ENCODE measurements around the gene ANKRD11.
"Not testable (repeated sequence)": the region's sequence is repeated elsewhere in the genome, so short reads cannot be mapped to it uniquely, and the experiment has no call there.

Gene ANKRD11

DNA sequence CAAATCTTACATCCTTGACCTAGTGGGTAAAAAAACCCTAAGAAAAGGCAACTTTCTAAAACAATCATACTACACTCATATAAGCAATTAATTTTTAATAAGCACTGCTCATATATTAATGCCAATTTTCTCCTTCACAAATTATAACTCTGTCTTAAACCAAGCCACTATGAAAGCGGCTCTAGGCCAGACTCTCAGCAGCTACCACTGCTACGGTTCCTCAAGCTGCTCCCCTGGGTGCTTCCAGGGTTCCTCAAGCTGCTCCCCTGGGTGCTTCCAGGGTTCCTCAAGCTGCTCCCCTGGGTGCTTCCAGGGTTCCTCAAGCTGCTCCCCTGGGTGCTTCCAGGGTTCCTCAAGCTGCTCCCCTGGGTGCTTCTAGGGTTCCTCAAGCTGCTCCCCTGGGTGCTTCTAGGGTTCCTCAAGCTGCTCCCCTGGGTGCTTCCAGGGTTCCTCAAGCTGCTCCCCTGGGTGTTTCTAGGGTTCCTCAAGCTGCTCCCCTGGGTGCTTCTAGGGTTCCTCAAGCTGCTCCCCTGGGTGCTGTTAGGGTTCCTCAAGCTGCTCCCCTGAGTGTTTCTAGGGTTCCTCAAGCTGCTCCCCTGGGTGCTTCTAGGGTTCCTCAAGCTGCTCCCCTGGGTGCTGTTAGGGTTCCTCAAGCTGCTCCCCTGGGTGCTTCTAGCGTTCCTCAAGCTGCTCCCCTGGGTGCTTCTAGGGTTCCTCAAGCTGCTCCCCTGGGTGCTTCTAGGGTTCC, 35.8 kb downstream of the ANKRD11 start:
- H3K27ac Mint-ChIP-seq = peak overlapping the region; percentile 80
- peaks cover 68% of the 10 kb centered on the region for H3K4me1 Mint-ChIP-seq
- H3K4me3 Mint-ChIP-seq = peak overlapping the region; percentile 55
- not testable (repeated sequence) for ATAC-seq; H3K9me3 Mint-ChIP-seq; DNase-seq (ENCODE audit: low spot score in 2 of 2)
- H3K36me3 Mint-ChIP-seq = peaks cover 30% of the 10 kb centered on the region

- peaks cover 70% of the 10 kb centered on the region for H3K4me1 Mint-ChIP-seq
- peak overlapping the region; percentile 80 for H3K27ac Mint-ChIP-seq
- H3K4me3 Mint-ChIP-seq = peak overlapping the region; percentile 55
- DNase-seq (ENCODE audit: low spot score in 2 of 2) (no peak), ATAC-seq (peak; percentile 68)
- peaks cover 26% of the 10 kb centered on the region for H3K36me3 Mint-ChIP-seq
- no peaks in the 10 kb centered on the region for H3K9me3 Mint-ChIP-seq
Measured at GRCh38 chr16:89453501-89454321, 36.6 kb downstream of the ANKRD11 start.

- ATAC-seq = no peak
Measured at GRCh38 chr16:89452925-89453324, 37.4 kb downstream of the ANKRD11 start.

GRCh38 chr16:89452241-89452640, 38.1 kb downstream of the ANKRD11 start:
- peaks cover 78% of the 10 kb centered on the region for H3K4me1 Mint-ChIP-seq
- H3K4me3 Mint-ChIP-seq = no peak overlapping the region
- H3K9me3 Mint-ChIP-seq = no peaks in the 10 kb centered on the region
- peak; percentile 64 for ATAC-seq
- DNase-seq (ENCODE audit: low spot score in 2 of 2) = no peak
- peaks cover 21% of the 10 kb centered on the region for H3K36me3 Mint-ChIP-seq
- no peak overlapping the region for H3K27ac Mint-ChIP-seq

More at GRCh38 chr16:89452925-89453324, 37.4 kb downstream of the ANKRD11 start:
- Mint-ChIP-seq H3K9me3 (no peaks in the 10 kb centered on the region), H3K4me1 (peaks cover 73% of the 10 kb centered on the region), H3K4me3 (peak overlapping the region; percentile 55), H3K36me3 (peaks cover 21% of the 10 kb centered on the region), H3K27ac (peak overlapping the region; percentile 80)
- DNase-seq (ENCODE audit: low spot score in 2 of 2) = no peak

DNA sequence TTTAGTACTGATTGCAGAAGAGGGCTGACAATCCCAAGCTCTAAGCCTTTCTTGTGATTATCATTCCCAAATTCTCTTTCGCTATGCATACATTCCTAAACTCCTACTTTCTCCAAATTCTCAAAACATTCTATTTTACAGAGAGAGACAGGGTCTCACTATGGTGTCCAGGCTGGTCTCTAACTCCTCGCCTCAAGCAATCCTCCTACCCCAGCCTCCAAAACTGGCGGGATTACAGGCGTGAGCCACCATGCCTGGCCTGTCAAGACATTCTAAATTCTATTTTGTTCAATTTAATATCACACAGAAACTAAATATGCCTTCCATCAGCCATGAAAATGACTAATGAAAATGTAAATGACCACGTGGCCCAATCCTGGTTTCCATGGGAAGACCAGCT, 39.8 kb downstream of the ANKRD11 start:
- peaks cover 80% of the 10 kb centered on the region for H3K4me1 Mint-ChIP-seq
- DNase-seq (ENCODE audit: low spot score in 2 of 2) = no peak
- no peak for ATAC-seq
- H3K36me3 Mint-ChIP-seq = peaks cover 10% of the 10 kb centered on the region
- H3K9me3 Mint-ChIP-seq = no peaks in the 10 kb centered on the region
- H3K4me3 Mint-ChIP-seq = no peak overlapping the region
- peak overlapping the region; percentile 1 for H3K27ac Mint-ChIP-seq

- no peaks in the 10 kb centered on the region for H3K9me3 Mint-ChIP-seq
- peaks cover 82% of the 10 kb centered on the region for H3K4me1 Mint-ChIP-seq
- peaks cover 10% of the 10 kb centered on the region for H3K36me3 Mint-ChIP-seq
- peak overlapping the region; percentile 1 for H3K27ac Mint-ChIP-seq
- DNase-seq (ENCODE audit: low spot score in 2 of 2) (no peak), ATAC-seq (peak; percentile 57)
- H3K4me3 Mint-ChIP-seq = no peak overlapping the region
Measured at GRCh38 chr16:89449726-89450335, 40.5 kb downstream of the ANKRD11 start.

- peaks cover 5% of the 10 kb centered on the region for H3K36me3 Mint-ChIP-seq
- no peak overlapping the region for H3K27ac Mint-ChIP-seq
- no peak for ATAC-seq
Measured at GRCh38 chr16:89448656-89449055, 41.7 kb downstream of the ANKRD11 start.

DNA sequence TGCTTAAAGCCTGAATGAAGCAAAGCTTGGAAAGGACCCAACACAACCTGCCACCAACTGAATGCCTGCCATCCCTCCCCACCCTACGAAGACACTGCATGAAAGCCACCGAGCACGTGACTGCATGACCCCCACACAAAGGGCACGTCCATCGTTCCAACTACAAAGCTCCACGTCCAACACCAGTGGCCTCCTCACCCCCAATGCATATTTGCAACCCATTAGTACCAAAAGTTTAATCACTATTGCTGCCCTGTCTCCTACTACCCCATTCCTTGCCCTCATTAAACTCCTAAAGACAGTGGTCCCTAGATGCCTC, 43.4 kb downstream of the ANKRD11 start:
- no peak for DNase-seq (ENCODE audit: low spot score in 2 of 2)
- ATAC-seq = no peak
- peak overlapping the region; percentile 66 for H3K4me3 Mint-ChIP-seq
- H3K36me3 Mint-ChIP-seq = peaks cover 12% of the 10 kb centered on the region
- H3K9me3 Mint-ChIP-seq = no peaks in the 10 kb centered on the region
- peaks cover 84% of the 10 kb centered on the region for H3K4me1 Mint-ChIP-seq
- peak overlapping the region; percentile 87 for H3K27ac Mint-ChIP-seq

More at GRCh38 chr16:89448656-89449055, 41.7 kb downstream of the ANKRD11 start:
- H3K9me3 Mint-ChIP-seq = no peaks in the 10 kb centered on the region
- peaks cover 83% of the 10 kb centered on the region for H3K4me1 Mint-ChIP-seq
- no peak overlapping the region for H3K4me3 Mint-ChIP-seq
- DNase-seq (ENCODE audit: low spot score in 2 of 2) = no peak

- Mint-ChIP-seq H3K9me3 (no peaks in the 10 kb centered on the region), H3K27ac (peak overlapping the region; percentile 87), H3K36me3 (peaks cover 14% of the 10 kb centered on the region), H3K4me1 (peaks cover 90% of the 10 kb centered on the region), H3K4me3 (peak overlapping the region; percentile 66)
- ATAC-seq (peak; percentile 85), DNase-seq (ENCODE audit: low spot score in 2 of 2) (peak; percentile 24 to 64)
Measured at GRCh38 chr16:89446136-89446974, 44.0 kb downstream of the ANKRD11 start.

DNA sequence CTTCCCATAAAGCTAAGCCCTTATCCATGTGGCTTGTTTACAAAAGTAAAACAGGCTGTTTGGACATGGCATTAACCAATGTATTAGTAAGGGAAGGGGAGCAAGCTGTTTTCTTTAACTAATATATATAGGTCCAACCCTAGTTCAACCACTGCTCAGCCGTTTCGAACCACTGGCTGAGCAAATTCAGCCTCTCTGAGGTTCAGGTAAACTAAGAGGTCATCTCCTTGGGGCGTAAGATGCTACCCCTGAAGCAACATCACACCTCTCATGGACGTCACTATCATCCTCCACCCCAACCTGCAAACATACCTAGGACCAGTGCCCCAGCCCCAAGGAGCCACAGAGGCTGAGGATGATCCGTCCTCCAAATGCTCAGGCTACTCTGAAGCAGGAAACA, 45.2 kb downstream of the ANKRD11 start:
- H3K36me3 Mint-ChIP-seq = peaks cover 26% of the 10 kb centered on the region
- H3K9me3 Mint-ChIP-seq = no peaks in the 10 kb centered on the region
- H3K4me3 Mint-ChIP-seq = peak overlapping the region; percentile 19
- DNase-seq (ENCODE audit: low spot score in 2 of 2) (no peak), ATAC-seq (no peak)
- H3K4me1 Mint-ChIP-seq = peaks cover 94% of the 10 kb centered on the region
- H3K27ac Mint-ChIP-seq = peak overlapping the region; percentile 57

GRCh38 chr16:89444728-89445127, 45.6 kb downstream of the ANKRD11 start:
- Mint-ChIP-seq H3K4me3 (peak overlapping the region; percentile 19), H3K4me1 (peaks cover 94% of the 10 kb centered on the region), H3K9me3 (no peaks in the 10 kb centered on the region), H3K36me3 (peaks cover 26% of the 10 kb centered on the region), H3K27ac (peak overlapping the region; percentile 57)
- ATAC-seq (no peak), DNase-seq (ENCODE audit: low spot score in 2 of 2) (no peak)

- ATAC-seq (no peak), DNase-seq (ENCODE audit: low spot score in 2 of 2) (no peak)
- Mint-ChIP-seq H3K9me3 (no peaks in the 10 kb centered on the region), H3K27ac (peak overlapping the region; percentile 85), H3K36me3 (peaks cover 31% of the 10 kb centered on the region), H3K4me1 (peaks cover 94% of the 10 kb centered on the region), H3K4me3 (peak overlapping the region; percentile 48)
Measured at GRCh38 chr16:89444151-89444723, 46.1 kb downstream of the ANKRD11 start.

- DNase-seq (ENCODE audit: low spot score in 2 of 2) (no peak), ATAC-seq (no peak)
- H3K9me3 Mint-ChIP-seq = no peaks in the 10 kb centered on the region
- peak overlapping the region; percentile 85 for H3K27ac Mint-ChIP-seq
- peaks cover 37% of the 10 kb centered on the region for H3K36me3 Mint-ChIP-seq
- H3K4me1 Mint-ChIP-seq = peaks cover 94% of the 10 kb centered on the region
- peak overlapping the region; percentile 48 for H3K4me3 Mint-ChIP-seq
Measured at GRCh38 chr16:89443727-89444084, 46.7 kb downstream of the ANKRD11 start.

DNA sequence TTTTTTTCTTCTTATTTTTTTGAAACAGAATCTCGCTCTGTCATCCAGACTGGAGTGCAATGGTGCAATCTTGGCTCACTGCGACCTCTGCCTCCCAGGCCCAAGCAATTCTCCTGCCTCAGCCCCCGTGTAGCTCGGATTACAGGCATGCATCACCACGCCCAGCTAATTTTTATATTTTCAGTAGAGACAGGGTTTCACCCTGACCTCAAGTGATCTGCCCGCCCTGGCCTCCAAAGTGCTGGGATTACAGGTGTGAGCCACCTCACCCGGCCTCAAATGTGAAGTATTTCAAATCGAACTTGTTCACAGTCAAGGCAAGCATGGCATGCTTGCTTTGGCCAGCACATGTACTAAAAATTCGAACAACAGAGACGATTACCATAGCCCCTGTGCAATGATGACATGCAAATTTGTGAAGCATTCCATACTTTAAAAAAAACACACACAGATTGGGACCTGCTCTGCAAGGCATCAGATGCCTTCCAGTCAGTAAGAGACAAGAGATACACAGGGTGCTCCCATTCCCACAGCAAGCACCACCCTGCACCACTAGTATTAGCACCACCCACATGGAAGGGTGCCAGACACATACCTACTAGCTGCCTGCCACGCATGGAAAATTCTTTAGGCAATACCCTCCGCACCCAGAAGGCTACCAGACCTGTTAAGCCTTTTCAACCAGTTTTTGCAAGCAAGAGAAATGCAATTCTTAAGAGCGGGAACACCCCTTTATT, 47.2 kb downstream of the ANKRD11 start:
- ATAC-seq = no peak
- peaks cover 90% of the 10 kb centered on the region for H3K4me1 Mint-ChIP-seq
- H3K9me3 Mint-ChIP-seq = no peaks in the 10 kb centered on the region
- peaks cover 42% of the 10 kb centered on the region for H3K36me3 Mint-ChIP-seq
- no peak for DNase-seq (ENCODE audit: low spot score in 2 of 2)
- peak overlapping the region; percentile 85 for H3K27ac Mint-ChIP-seq
- peak overlapping the region; percentile 48 for H3K4me3 Mint-ChIP-seq

Data from stimulated activated effector memory CD8-positive, alpha-beta T cell treated with anti-CD3 and anti-CD28 coated beads, Interleukin-12 subunit alpha, Interleukin-12 subunit beta, amount 100 ng/mL, for 72 hours (primary cell).